Liver (tissue), 9 donors: ENCODE results near the gene CRYGC. TPM values are rescaled to one million over a fixed set of nuclear protein-coding genes. Genes with fewer than 3 reads are reported as not detected.

Experiments
- DNase-seq: peaks from one replicate; pipeline ENCODE4 v3.0.0-alpha.2; 2017; ENCODE audit warnings: low spot score
- H3K27ac ChIP-seq, 2 donors: one replicate each; pipeline ENCODE4 v1.7.0; 2013; ENCODE audit warnings: inconsistent platforms in 2 of 2, low read length in 2 of 2, control low read depth in 1 of 2, low read depth in 1 of 2, mild to moderate bottlenecking in 1 of 2
- H3K27me3 ChIP-seq, 4 donors: one replicate each; pipeline versions ENCODE4 v1.6.1 to v1.7.0; 2013; ENCODE audit warnings: low read length in 3 of 4, inconsistent platforms in 1 of 4, mild to moderate bottlenecking in 1 of 4, moderate library complexity in 1 of 4; ENCODE audit not compliant: control insufficient read depth in 4 of 4, insufficient read depth in 4 of 4
- H3K36me3 ChIP-seq, 4 donors: one replicate each; pipeline versions ENCODE4 v1.6.1 to v1.7.0; 2013; ENCODE audit warnings: low read length in 3 of 4, mild to moderate bottlenecking in 3 of 4, low read depth in 1 of 4, moderate library complexity in 1 of 4; ENCODE audit not compliant: control insufficient read depth in 4 of 4, insufficient read depth in 3 of 4
- H3K4me1 ChIP-seq, 4 donors: one replicate each; pipeline versions ENCODE4 v1.6.1 to v1.7.0; 2013; ENCODE audit warnings: low read length in 3 of 4, mild to moderate bottlenecking in 3 of 4, moderate library complexity in 1 of 4; ENCODE audit not compliant: control insufficient read depth in 4 of 4, insufficient read depth in 4 of 4
- H3K4me3 ChIP-seq, 3 donors: one replicate each; pipeline versions ENCODE4 v1.6.1 to v1.7.0; 2013; ENCODE audit warnings: low read length in 3 of 3, control low read depth in 1 of 3, low read depth in 1 of 3, mild to moderate bottlenecking in 1 of 3
- H3K9ac ChIP-seq, 2 donors: one replicate each; pipeline ENCODE4 v1.7.0; 2013; ENCODE audit warnings: low read length in 2 of 2, mild to moderate bottlenecking in 2 of 2, moderate library complexity in 2 of 2, control low read depth in 1 of 2, low read depth in 1 of 2
- H3K9me3 ChIP-seq, 4 donors: one replicate each; pipeline versions ENCODE4 v1.6.1 to v1.7.0; 2013; ENCODE audit warnings: low read length in 3 of 4; ENCODE audit not compliant: control insufficient read depth in 4 of 4
- EGR1 ChIP-seq, 2 donors: IDR thresholded peaks; 2 replicates each; pipeline ENCODE4 v1.6.1; 2016 to 2018; ENCODE audit warnings: antibody characterized with exemption in 2 of 2, low read depth in 2 of 2
- FOXA1 ChIP-seq: IDR thresholded peaks from 2 replicates; pipeline ENCODE4 v1.6.1; 2016; ENCODE audit warnings: antibody characterized with exemption
- FOXA2 ChIP-seq: IDR thresholded peaks from 2 replicates; pipeline ENCODE4 v1.6.1; 2016; ENCODE audit warnings: antibody characterized with exemption
- GABPA ChIP-seq, 2 donors: IDR thresholded peaks in 1 of 2; conservative IDR thresholded peaks in 1 of 2; 2 replicates each; pipeline ENCODE4 v1.6.1; 2016; ENCODE audit warnings: antibody characterized with exemption in 2 of 2, mild to moderate bottlenecking in 1 of 2, moderate library complexity in 1 of 2
- HNF4A ChIP-seq, 2 donors: conservative IDR thresholded peaks; 2 replicates each; pipeline ENCODE4 v1.6.1; 2016; ENCODE audit warnings: antibody characterized with exemption in 2 of 2, mild to moderate bottlenecking in 2 of 2
- HNF4G ChIP-seq: IDR thresholded peaks from 2 replicates; pipeline ENCODE4 v1.6.1; 2016; ENCODE audit warnings: antibody characterized with exemption
- NR2F2 ChIP-seq: IDR thresholded peaks from 2 replicates; pipeline ENCODE4 v1.6.1; 2016; ENCODE audit warnings: antibody characterized with exemption
- RAD21 ChIP-seq, 2 donors: IDR thresholded peaks; 2 replicates each; pipeline ENCODE4 v1.6.1; 2016; ENCODE audit warnings: antibody characterized with exemption in 2 of 2, mild to moderate bottlenecking in 2 of 2
- RXRA ChIP-seq, 2 donors: IDR thresholded peaks; 2 replicates each; pipeline ENCODE4 v1.6.1; 2017 to 2018; ENCODE audit warnings: antibody characterized with exemption in 2 of 2, mild to moderate bottlenecking in 1 of 2
- SP1 ChIP-seq: IDR thresholded peaks from 2 replicates; pipeline ENCODE4 v1.6.1; 2018; ENCODE audit warnings: antibody characterized with exemption, mild to moderate bottlenecking
- WGBS: extraction: QIAGEN DNeasy Blood & Tissue Kit; methylation state at CpG from one replicate; pipeline ENCODE4 v1.1.7; 2013; 5-methylcytosine and 5-hydroxymethylcytosine counted together
- polyA plus RNA-seq, 2 donors: library from polyadenylated mRNA; stranded (reverse) in 1 of 2; unstranded in 1 of 2; fragments of 200-250 nt in 1 of 2; fragments of >200 nt in 1 of 2; fragmentation: Nextera tagmentation in 1 of 2; extraction: Ambion mirVana in 1 of 2; gene quantifications; one replicate each; pipeline versions ENCODE4 v1.2.1 to v1.2.3, GENCODE V29; 2013 to 2015
- total RNA-seq, 2 donors: library from RNA; depleted of rRNA; stranded (reverse); fragments of >200 nt; gene quantifications; one replicate each; pipeline ENCODE4 v1.2.3, GENCODE V29; 2014
- TF ChIP-seq, protein P1 (sequence below): IDR thresholded peaks from 2 replicates; pipeline ENCODE4 v1.6.1; 2016; ENCODE audit warnings: antibody characterized with exemption
- TF ChIP-seq, protein P2 (sequence below): IDR thresholded peaks from 2 replicates; pipeline ENCODE4 v1.6.1; 2016; ENCODE audit warnings: antibody characterized with exemption
- TF ChIP-seq, protein P3 (sequence below): IDR thresholded peaks from 2 replicates; pipeline ENCODE4 v1.6.1; 2016; ENCODE audit warnings: antibody characterized with exemption, mild to moderate bottlenecking
- donor health status: healthy.
- donor health status: healthy.
- donor health status: healthy.
- donor health status: healthy.
- donor health status: healthy.

CRYGC gene
- total and polyA plus RNA-seq, 4 donors = not detected

DNA sequence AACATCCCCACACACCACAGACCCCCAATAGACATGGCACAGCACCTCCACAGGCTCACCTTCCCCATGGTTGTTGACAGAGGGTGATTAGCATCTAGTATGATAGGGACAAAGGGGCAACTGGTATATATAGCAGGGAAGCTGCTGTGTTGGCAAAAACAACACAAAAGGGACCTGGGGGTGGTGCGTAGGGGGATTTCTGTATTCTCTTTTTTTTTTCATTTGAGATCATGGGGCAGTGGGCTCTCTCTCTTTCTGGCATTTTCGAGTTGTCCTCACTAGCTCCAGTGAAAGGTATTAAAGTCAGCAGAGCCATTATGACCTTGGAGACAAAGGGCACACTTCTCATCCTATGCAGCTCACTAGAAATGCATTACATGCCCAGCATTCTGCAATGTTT, 33.9 kb upstream of the CRYGC start, which contains the start of gene CRYGA:
Gene CRYGA, minus strand, starts transcription at position 101 of the 400 bp plus-strand sequence. Its CDS starts 33 bp downstream, at position 68.
- TF ChIP-seq RAD21 (IDR thresholded peaks at IDR 0.05) (no peak), FOXA1 (no peak), HNF4A (conservative IDR thresholded peaks at IDR 0.05) (no peak), EGR1 (IDR thresholded peaks at IDR 0.05; ENCODE audit: low read depth in 2 of 2) (no peak), HNF4G (no peak), SP1 (no peak), NR2F2 (no peak)
- TF ChIP-seq, protein P1, sequence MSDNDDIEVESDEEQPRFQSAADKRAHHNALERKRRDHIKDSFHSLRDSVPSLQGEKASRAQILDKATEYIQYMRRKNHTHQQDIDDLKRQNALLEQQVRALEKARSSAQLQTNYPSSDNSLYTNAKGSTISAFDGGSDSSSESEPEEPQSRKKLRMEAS = no peak
- TF ChIP-seq, protein P2, sequence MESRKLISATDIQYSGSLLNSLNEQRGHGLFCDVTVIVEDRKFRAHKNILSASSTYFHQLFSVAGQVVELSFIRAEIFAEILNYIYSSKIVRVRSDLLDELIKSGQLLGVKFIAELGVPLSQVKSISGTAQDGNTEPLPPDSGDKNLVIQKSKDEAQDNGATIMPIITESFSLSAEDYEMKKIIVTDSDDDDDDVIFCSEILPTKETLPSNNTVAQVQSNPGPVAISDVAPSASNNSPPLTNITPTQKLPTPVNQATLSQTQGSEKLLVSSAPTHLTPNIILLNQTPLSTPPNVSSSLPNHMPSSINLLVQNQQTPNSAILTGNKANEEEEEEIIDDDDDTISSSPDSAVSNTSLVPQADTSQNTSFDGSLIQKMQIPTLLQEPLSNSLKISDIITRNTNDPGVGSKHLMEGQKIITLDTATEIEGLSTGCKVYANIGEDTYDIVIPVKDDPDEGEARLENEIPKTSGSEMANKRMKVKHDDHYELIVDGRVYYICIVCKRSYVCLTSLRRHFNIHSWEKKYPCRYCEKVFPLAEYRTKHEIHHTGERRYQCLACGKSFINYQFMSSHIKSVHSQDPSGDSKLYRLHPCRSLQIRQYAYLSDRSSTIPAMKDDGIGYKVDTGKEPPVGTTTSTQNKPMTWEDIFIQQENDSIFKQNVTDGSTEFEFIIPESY = no peak
- H3K27ac ChIP-seq = no peak within 1 kb of the TSS
- 76% methylated on average over 2 of the region's 2 CpGs for WGBS
- H3K9ac ChIP-seq = no peak within 1 kb of the TSS
- no peak for DNase-seq
- no peaks in the 10 kb centered on the region for H3K4me1 ChIP-seq
- no peaks in the 10 kb centered on the region for H3K9me3 ChIP-seq
- H3K27me3 ChIP-seq = peaks cover 0 to 2% (median 0%) of the 10 kb centered on the region in 4 donors
- no peaks in the 10 kb centered on the region for H3K36me3 ChIP-seq
- no peak within 1 kb of the TSS for H3K4me3 ChIP-seq

DNA sequence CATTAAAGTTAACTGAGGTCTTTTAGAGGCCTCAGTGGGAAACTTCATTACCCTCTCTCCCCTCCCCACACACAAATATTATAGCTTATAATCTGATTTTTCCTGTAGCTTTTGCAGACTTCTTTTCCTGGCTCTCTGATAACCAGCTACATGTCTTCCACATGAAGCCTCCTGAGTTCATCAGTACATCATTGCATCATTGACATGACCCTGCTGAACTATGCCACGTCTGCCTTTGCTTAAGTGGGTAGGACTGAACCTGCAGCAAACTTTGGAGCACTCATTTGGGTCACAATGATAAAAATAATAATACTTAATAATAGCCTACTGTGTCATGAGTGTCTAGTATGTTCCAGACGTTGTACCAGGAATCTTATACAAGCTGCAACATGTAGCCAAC, 26.8 kb upstream of the CRYGC start:
- TF ChIP-seq GABPA (IDR thresholded peaks at IDR 0.05 in 1 of 2, conservative IDR thresholded peaks at IDR 0.05 in 1 of 2) (no peak), HNF4A (conservative IDR thresholded peaks at IDR 0.05) (peak; percentile 41 to 49), FOXA2 (no peak), EGR1 (IDR thresholded peaks at IDR 0.05; ENCODE audit: low read depth in 2 of 2) (no peak), NR2F2 (no peak), RXRA (IDR thresholded peaks at IDR 0.05) (peak; percentile 25 to 39), HNF4G (peak; percentile 13)
- TF ChIP-seq, protein P1 = no peak
- TF ChIP-seq, protein P3, sequence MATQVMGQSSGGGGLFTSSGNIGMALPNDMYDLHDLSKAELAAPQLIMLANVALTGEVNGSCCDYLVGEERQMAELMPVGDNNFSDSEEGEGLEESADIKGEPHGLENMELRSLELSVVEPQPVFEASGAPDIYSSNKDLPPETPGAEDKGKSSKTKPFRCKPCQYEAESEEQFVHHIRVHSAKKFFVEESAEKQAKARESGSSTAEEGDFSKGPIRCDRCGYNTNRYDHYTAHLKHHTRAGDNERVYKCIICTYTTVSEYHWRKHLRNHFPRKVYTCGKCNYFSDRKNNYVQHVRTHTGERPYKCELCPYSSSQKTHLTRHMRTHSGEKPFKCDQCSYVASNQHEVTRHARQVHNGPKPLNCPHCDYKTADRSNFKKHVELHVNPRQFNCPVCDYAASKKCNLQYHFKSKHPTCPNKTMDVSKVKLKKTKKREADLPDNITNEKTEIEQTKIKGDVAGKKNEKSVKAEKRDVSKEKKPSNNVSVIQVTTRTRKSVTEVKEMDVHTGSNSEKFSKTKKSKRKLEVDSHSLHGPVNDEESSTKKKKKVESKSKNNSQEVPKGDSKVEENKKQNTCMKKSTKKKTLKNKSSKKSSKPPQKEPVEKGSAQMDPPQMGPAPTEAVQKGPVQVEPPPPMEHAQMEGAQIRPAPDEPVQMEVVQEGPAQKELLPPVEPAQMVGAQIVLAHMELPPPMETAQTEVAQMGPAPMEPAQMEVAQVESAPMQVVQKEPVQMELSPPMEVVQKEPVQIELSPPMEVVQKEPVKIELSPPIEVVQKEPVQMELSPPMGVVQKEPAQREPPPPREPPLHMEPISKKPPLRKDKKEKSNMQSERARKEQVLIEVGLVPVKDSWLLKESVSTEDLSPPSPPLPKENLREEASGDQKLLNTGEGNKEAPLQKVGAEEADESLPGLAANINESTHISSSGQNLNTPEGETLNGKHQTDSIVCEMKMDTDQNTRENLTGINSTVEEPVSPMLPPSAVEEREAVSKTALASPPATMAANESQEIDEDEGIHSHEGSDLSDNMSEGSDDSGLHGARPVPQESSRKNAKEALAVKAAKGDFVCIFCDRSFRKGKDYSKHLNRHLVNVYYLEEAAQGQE = no peak
- whole genome bisulfite sequencing = 53% methylated on average over 2 of the region's 2 CpGs
- H3K4me1 ChIP-seq = peaks cover 0 to 3% (median 0%) of the 10 kb centered on the region in 4 donors
- no peaks in the 10 kb centered on the region for H3K36me3 ChIP-seq
- DNase-seq = no peak
- no peak overlapping the region for H3K9ac ChIP-seq
- peaks cover 0 to 8% (median 0%) of the 10 kb centered on the region in 4 donors for H3K27me3 ChIP-seq
- H3K27ac ChIP-seq = no peak overlapping the region
- no peak overlapping the region for H3K4me3 ChIP-seq
- H3K9me3 ChIP-seq = peaks cover 0 to 2% (median 0%) of the 10 kb centered on the region in 4 donors
